Brain microvascular endothelial cell (primary cell): ENCODE results near the gene EPC2.

Experiments
- DNase-seq: peaks from one replicate; pipeline ENCODE4 v3.0.0-alpha.2; 2020
- H3K27ac ChIP-seq: fragments of 250-450 bp; sonication (Bioruptor Pico); 2 replicates; pipeline ENCODE4 v1.5.1; 2020; ENCODE audit warnings: mild to moderate bottlenecking, moderate library complexity
- H3K27me3 ChIP-seq: fragments of 250-450 bp; sonication (Bioruptor Pico); replicated peaks from 2 replicates; pipeline ENCODE4 v1.5.1; 2020; ENCODE audit warnings: mild to moderate bottlenecking
- H3K36me3 ChIP-seq: fragments of 250-450 bp; sonication (Bioruptor Pico); replicated peaks from 2 replicates; pipeline ENCODE4 v1.5.1; 2020; ENCODE audit warnings: mild to moderate bottlenecking
- H3K4me3 ChIP-seq: 2 replicates; pipeline ENCODE4 v1.5.1; 2011; ENCODE audit warnings: low read depth, mild to moderate bottlenecking, control low read depth, low read length, moderate library complexity
- CTCF ChIP-seq: IDR thresholded peaks from 2 replicates; pipeline ENCODE4 v1.5.1; 2011; ENCODE audit warnings: low read depth, mild to moderate bottlenecking, moderate library complexity, low read length, control low read depth, inconsistent platforms; ENCODE audit errors: missing control alignments
- in situ Hi-C: cut with HindIII; loops from 2 replicates; pipeline ENCODE4 v1.10.0; 2017; ENCODE audit warnings: low sequenced_read_pairs, low pct_ligation_motif_present

The EPC2 gene

GRCh38 chr2:148802448-148803220 lies 158.1 kb downstream of the EPC2 start:
- H3K4me3 ChIP-seq = no peak overlapping the region
- TF ChIP-seq CTCF = no peak
- H3K36me3 ChIP-seq = no peaks in the 10 kb centered on the region
- no peak overlapping the region for H3K27ac ChIP-seq
- no peak for DNase-seq
- in situ Hi-C loops = no loop called here
- no peaks in the 10 kb centered on the region for H3K27me3 ChIP-seq

GRCh38 chr2:148810081-148810480 lies 165.5 kb downstream of the EPC2 start:
- H3K36me3 ChIP-seq = no peaks in the 10 kb centered on the region
- no peaks in the 10 kb centered on the region for H3K27me3 ChIP-seq
- no peak overlapping the region for H3K4me3 ChIP-seq
- in situ Hi-C loops = no loop called here
- H3K27ac ChIP-seq = no peak overlapping the region
- TF ChIP-seq CTCF = no peak
- DNase-seq = no peak

- peak; percentile 32 for DNase-seq
- in situ Hi-C loops = no loop called here
- TF ChIP-seq CTCF = no peak
Measured at GRCh38 chr2:148812306-148812705, 167.8 kb downstream of the EPC2 start.

GRCh38 chr2:148813603-148814065 lies 169.1 kb downstream of the EPC2 start:
- in situ Hi-C loops = no loop called here
- Histone ChIP-seq H3K27me3 (no peaks in the 10 kb centered on the region), H3K36me3 (no peaks in the 10 kb centered on the region), H3K4me3 (no peak overlapping the region), H3K27ac (no peak overlapping the region)
- peak; percentile 37 for TF ChIP-seq CTCF
- no peak for DNase-seq

More at GRCh38 chr2:148812306-148812705, 167.8 kb downstream of the EPC2 start:
- no peaks in the 10 kb centered on the region for H3K27me3 ChIP-seq
- no peaks in the 10 kb centered on the region for H3K36me3 ChIP-seq
- no peak overlapping the region for H3K27ac ChIP-seq
- H3K4me3 ChIP-seq = no peak overlapping the region

- H3K4me3 ChIP-seq = no peak overlapping the region
- peak; percentile 60 for DNase-seq
- H3K27me3 ChIP-seq = no peaks in the 10 kb centered on the region
- no peak overlapping the region for H3K27ac ChIP-seq
- no peak for TF ChIP-seq CTCF
- H3K36me3 ChIP-seq = no peaks in the 10 kb centered on the region
- in situ Hi-C loops = no loop called here
Measured at GRCh38 chr2:148814143-148814859, 169.8 kb downstream of the EPC2 start.
